Mucosa of rectum (tissue), 2 donors: Measurements from ENCODE around the gene TYR.
"Not testable (repeated sequence)": the region's sequence is repeated elsewhere in the genome, so short reads cannot be mapped to it uniquely, and the experiment has no call there.

Experiments used
- H3K27ac ChIP-seq, 2 donors: one replicate each; pipeline ENCODE4 v1.7.0; 2013; ENCODE audit warnings: inconsistent platforms in 2 of 2, low read depth in 2 of 2, low read length in 2 of 2
- H3K27me3 ChIP-seq, 2 donors: one replicate each; pipeline ENCODE4 v1.7.0; 2013; ENCODE audit warnings: low read length in 2 of 2; ENCODE audit not compliant: control insufficient read depth in 2 of 2, insufficient read depth in 2 of 2
- H3K36me3 ChIP-seq, 2 donors: one replicate each; pipeline ENCODE4 v1.7.0; 2013; ENCODE audit warnings: low read length in 2 of 2; ENCODE audit not compliant: control insufficient read depth in 2 of 2, insufficient read depth in 2 of 2
- H3K4me1 ChIP-seq, 2 donors: one replicate each; pipeline ENCODE4 v1.7.0; 2013; ENCODE audit warnings: low read length in 2 of 2, mild to moderate bottlenecking in 1 of 2; ENCODE audit not compliant: control insufficient read depth in 2 of 2, insufficient read depth in 2 of 2
- H3K4me3 ChIP-seq, 2 donors: one replicate each; pipeline ENCODE4 v1.7.0; 2013; ENCODE audit warnings: low read length in 2 of 2
- H3K9ac ChIP-seq, 2 donors: one replicate each; pipeline ENCODE4 v1.7.0; 2013; ENCODE audit warnings: low read length in 2 of 2, low read depth in 1 of 2, mild to moderate bottlenecking in 1 of 2
- H3K9me3 ChIP-seq, 2 donors: one replicate each; pipeline ENCODE4 v1.7.0; 2013; ENCODE audit warnings: low read length in 2 of 2; ENCODE audit not compliant: control insufficient read depth in 2 of 2
- donor health status: healthy.
- donor health status: Normal muscosa, but diverticular disease.

TYR gene

GRCh38 chr11:89182773-89183518, 5.3 kb downstream of the TYR start:
- H3K27ac ChIP-seq, result no peak overlapping the region
- no peaks in the 10 kb centered on the region for H3K9me3 ChIP-seq
- H3K9ac ChIP-seq, result no peak overlapping the region
- H3K4me3 ChIP-seq, result no peak overlapping the region
- no peaks in the 10 kb centered on the region for H3K36me3 ChIP-seq
- H3K27me3 ChIP-seq, result no peaks in the 10 kb centered on the region
- no peaks in the 10 kb centered on the region for H3K4me1 ChIP-seq

DNA sequence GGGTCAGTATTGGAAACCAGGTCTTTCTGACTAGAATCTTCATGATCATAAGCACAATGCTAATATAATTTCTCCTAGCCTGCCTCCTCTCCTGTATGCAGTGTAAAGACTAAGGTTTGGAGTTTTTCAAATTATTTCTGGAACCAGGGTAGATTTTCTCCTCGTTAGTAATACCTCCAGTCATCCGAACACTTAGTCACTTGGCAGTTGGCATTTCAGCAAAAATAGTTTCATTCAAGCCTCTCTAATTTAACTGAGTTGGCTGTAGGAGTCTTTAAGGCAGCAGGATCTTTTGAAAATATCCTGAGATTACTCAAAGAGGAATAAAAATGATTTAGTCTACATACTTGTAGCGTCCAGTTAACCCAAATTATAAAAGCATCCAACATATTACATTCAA, 6.3 kb downstream of the TYR start:
- H3K27me3 ChIP-seq, result no peaks in the 10 kb centered on the region
- no peak overlapping the region for H3K9ac ChIP-seq
- H3K27ac ChIP-seq, result no peak overlapping the region
- no peaks in the 10 kb centered on the region for H3K36me3 ChIP-seq
- no peaks in the 10 kb centered on the region for H3K4me1 ChIP-seq
- H3K4me3 ChIP-seq, result no peak overlapping the region
- no peaks in the 10 kb centered on the region for H3K9me3 ChIP-seq

GRCh38 chr11:89189776-89190175, 12.1 kb downstream of the TYR start:
- Histone ChIP-seq H3K27me3 (no peaks in the 10 kb centered on the region), H3K36me3 (no peaks in the 10 kb centered on the region), H3K27ac (no peak overlapping the region), H3K4me3 (no peak overlapping the region), H3K4me1 (no peaks in the 10 kb centered on the region), H3K9me3 (no peaks in the 10 kb centered on the region), H3K9ac (no peak overlapping the region)

DNA sequence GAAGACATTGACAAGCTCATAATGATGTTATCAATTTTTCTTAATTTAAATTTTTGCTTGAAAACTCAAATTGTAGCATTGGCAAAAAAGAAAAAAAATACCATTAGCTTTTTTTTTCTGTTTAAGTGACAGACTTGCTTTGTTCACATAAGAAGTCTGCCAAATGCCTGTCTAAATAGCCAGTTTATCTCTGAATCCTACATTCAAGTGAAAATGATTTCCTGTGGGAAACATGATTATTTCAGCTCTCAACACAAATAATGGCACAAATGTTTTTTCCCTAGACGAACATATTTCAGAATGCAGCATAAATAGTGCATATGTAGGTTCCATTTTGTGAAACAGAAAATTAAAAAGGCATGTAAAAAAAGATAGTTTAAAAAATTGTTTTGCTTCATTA, 23.5 kb downstream of the TYR start:
- Histone ChIP-seq H3K9me3 (no peaks in the 10 kb centered on the region), H3K4me1 (no peaks in the 10 kb centered on the region), H3K36me3 (no peaks in the 10 kb centered on the region), H3K27me3 (no peaks in the 10 kb centered on the region), H3K9ac (no peak overlapping the region), H3K27ac (no peak overlapping the region), H3K4me3 (no peak overlapping the region)

- H3K27ac ChIP-seq, result no peak overlapping the region
- no peak overlapping the region for H3K4me3 ChIP-seq
- no peaks in the 10 kb centered on the region for H3K4me1 ChIP-seq
- no peaks in the 10 kb centered on the region for H3K36me3 ChIP-seq
- H3K27me3 ChIP-seq, result no peaks in the 10 kb centered on the region
- H3K9me3 ChIP-seq, result no peaks in the 10 kb centered on the region
- no peak overlapping the region for H3K9ac ChIP-seq
Observed at GRCh38 chr11:89203814-89204213, 26.1 kb downstream of the TYR start.

DNA sequence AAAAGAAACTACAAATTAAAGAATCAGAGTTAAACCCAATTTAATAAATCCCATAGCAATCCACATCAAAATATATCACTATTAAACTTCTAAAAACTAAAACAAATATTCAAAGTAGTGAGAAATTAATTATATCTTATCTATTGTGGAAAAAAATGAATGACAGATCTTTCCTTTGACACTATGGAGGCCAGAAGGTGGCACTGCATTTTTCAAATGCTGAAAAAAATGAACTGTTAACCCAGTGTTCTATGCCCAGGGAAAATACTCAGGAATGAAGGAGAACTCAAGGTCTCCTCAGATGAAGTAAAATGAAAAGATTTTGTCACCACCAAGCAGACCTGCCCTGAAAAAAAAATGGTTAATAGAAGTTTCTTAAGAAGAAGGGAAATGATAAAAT, 27.7 kb downstream of the TYR start:
- Histone ChIP-seq H3K9ac (no peak overlapping the region), H3K27me3 (no peaks in the 10 kb centered on the region), H3K4me1 (no peaks in the 10 kb centered on the region), H3K9me3 (no peaks in the 10 kb centered on the region), H3K27ac (no peak overlapping the region), H3K4me3 (no peak overlapping the region), H3K36me3 (no peaks in the 10 kb centered on the region)

DNA sequence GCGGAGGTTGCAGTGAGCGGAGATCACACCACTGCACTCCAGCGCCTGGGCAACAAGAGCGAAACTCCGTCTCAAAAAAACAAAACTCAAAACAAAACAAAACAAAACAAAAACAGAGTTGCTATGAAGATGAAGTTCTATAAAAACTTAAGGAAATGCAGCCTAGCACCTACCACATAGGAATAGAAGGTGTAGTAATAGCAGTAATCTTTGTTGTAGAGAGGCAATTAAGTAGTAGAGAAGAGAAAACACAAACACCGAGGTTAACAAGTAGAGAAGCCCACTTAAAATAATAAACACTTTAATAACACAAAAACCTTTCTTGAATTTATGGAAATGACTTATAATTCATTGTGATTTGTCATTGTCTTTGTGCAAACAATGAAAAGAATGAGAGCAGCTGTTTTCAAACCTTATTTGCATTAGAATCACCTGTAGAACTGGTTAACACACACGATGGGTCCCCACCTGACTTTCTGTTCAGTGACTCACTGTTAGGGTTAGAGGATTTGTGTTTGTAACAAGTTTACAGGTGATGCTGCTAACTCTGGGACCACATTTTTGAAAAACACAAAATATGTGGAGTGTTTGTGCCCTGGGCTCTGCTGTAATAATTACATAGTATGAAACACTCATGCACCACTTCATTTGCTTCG, 43.1 kb downstream of the TYR start:
- H3K9me3 ChIP-seq, result no peaks in the 10 kb centered on the region
- H3K4me1 ChIP-seq, result no peaks in the 10 kb centered on the region
- H3K36me3 ChIP-seq, result no peaks in the 10 kb centered on the region
- no peak overlapping the region for H3K4me3 ChIP-seq
- H3K27ac ChIP-seq, result no peak overlapping the region
- H3K9ac ChIP-seq, result no peak overlapping the region
- H3K27me3 ChIP-seq, result no peaks in the 10 kb centered on the region

- no peak overlapping the region for H3K4me3 ChIP-seq
- H3K4me1 ChIP-seq, result no peaks in the 10 kb centered on the region
- no peaks in the 10 kb centered on the region for H3K36me3 ChIP-seq
- no peaks in the 10 kb centered on the region for H3K9me3 ChIP-seq
- no peak overlapping the region for H3K27ac ChIP-seq
- no peak overlapping the region for H3K9ac ChIP-seq
- no peaks in the 10 kb centered on the region for H3K27me3 ChIP-seq
Observed at GRCh38 chr11:89235083-89235482, 57.4 kb downstream of the TYR start.

- H3K4me3 ChIP-seq, result no peak overlapping the region
- no peak overlapping the region for H3K9ac ChIP-seq
- no peaks in the 10 kb centered on the region for H3K9me3 ChIP-seq
- no peaks in the 10 kb centered on the region for H3K36me3 ChIP-seq
- no peak overlapping the region for H3K27ac ChIP-seq
- no peaks in the 10 kb centered on the region for H3K4me1 ChIP-seq
- no peaks in the 10 kb centered on the region for H3K27me3 ChIP-seq
Observed at GRCh38 chr11:89235976-89236375, 58.3 kb downstream of the TYR start.

DNA sequence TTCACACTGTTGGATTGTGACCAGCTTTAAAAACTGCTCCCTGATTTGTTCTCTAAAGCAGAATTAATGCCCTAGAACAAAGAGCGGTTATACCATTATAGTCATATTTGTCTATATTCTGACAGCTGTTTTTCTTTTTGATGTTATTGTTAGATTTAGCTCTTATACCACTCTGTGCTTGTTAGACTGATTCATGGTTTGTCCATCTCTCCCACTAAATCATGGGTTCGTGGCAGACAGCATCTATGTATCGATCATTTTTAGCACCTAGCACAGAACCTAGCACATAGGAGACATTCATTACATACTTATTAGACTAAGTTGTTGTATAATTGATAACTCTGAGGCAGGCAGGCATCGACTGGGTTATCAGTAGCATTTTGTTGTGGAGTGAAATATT, 69.3 kb downstream of the TYR start:
- H3K27me3 ChIP-seq, H3K4me1 ChIP-seq, H3K36me3 ChIP-seq, H3K9ac ChIP-seq, H3K27ac ChIP-seq, H3K9me3 ChIP-seq, H3K4me3 ChIP-seq: not testable (repeated sequence)
